Measurements from ENCODE around the gene ZCCHC10.

DNA sequence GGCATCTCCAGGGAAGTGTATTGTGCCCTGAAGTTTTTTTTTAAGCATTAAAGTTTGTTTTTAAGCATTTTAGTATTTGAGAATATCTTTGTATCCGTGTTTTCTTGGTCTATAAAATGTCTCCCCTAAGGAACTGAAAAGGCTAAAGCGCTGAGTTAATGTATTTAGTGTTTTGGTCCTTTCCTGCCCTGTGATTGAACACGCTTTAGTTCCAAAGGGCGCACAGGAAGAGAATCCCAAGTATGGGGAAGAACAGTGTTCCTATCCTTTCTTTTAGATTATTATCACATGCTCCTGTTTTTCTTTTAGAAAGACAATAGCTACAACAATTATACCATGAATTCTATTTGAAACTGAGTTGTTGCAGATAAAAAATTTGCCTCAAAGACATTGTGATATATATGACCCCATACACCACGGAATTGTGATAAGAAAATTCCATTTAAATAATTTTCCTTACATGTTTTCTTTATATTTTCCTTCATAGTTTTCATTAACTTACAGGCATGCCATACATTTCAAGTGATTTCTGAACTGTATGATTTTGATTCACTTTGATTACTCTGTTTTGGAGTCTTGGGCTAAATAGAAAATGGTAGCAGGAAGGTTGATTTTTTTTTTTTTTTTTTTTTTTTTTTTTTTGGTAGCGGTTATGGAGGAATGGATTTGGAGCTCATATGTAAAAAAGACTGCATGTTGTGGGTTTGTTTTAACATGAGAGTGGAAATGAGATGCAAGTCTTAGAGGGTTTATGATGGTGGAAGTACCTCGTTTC is 28.5 kb upstream of the ZCCHC10 start:
- no peak for TF ChIP-seq CTCF (IDR thresholded peaks at IDR 0.05 in 4 of 5, conservative IDR thresholded peaks at IDR 0.05 in 1 of 5)
- no peak for TF ChIP-seq POLR2A (IDR thresholded peaks at IDR 0.05)

All from gastrocnemius medialis (tissue), 4 donors.